ENCODE results near the gene ZNF438. TPM values are rescaled to one million over a fixed set of nuclear protein-coding genes. Genes with fewer than 3 reads are reported as not detected.

Gene ZNF438
- total RNA-seq, 1 experiment from 2014 or later, result 0.83 TPM

GRCh38 chr10:30986053-30986555 is 45.6 kb downstream of the ZNF438 start:
- Mint-ChIP-seq H3K9me3 (no peaks in the 10 kb centered on the region), H3K4me3 (no peak overlapping the region), H3K36me3 (ENCODE audit: insufficient read depth in 1 of 3, low read depth in 3 of 3) (peaks cover 0 to 3% (median 0%) of the 10 kb centered on the region in 3 experiments; a peak in 1 of 7 replicates), H3K4me1 (no peaks in the 10 kb centered on the region), H3K27me3 (ENCODE audit: low read depth) (no peaks in the 10 kb centered on the region), H3K27ac (no peak overlapping the region)
- Histone ChIP-seq H3K9ac (ENCODE audit: extremely low read depth, insufficient read length, low read length) (no peak overlapping the region), H2BK120ac (ENCODE audit: low read depth, low read length, poor library complexity, severe bottlenecking) (no peak overlapping the region), H3K14ac (ENCODE audit: insufficient read depth, low read length) (no peak overlapping the region), H3K23me2 (ENCODE audit: insufficient read length, low read depth, low read length, poor library complexity, severe bottlenecking) (no peaks in the 10 kb centered on the region), H3T11ph (ENCODE audit: low read length) (no peak overlapping the region), H3K9me3 (ENCODE audit: control insufficient read depth, low read depth, low read length) (no peaks in the 10 kb centered on the region), H4K91ac (ENCODE audit: insufficient read length, low read depth, low read length) (no peak overlapping the region), H4K5ac (ENCODE audit: insufficient read length, low read depth, low read length) (no peak overlapping the region), H2AK5ac (ENCODE audit: insufficient read length, low read length) (no peak overlapping the region), H3K79me2 (ENCODE audit: insufficient read depth, low read length) (no peaks in the 10 kb centered on the region), H3K27ac (ENCODE audit: insufficient read length, low read depth, low read length) (no peak overlapping the region), H2BK20ac (ENCODE audit: low read depth, low read length, poor library complexity, severe bottlenecking) (no peak overlapping the region), H4K8ac (replicated peaks; ENCODE audit: insufficient read length, low read depth, low read length) (no peak overlapping the region), H4K20me1 (ENCODE audit: control insufficient read depth, insufficient read depth, insufficient read length) (no peaks in the 10 kb centered on the region), H2BK12ac (ENCODE audit: insufficient read length, low read depth, low read length) (no peak overlapping the region), H3K4me2 (ENCODE audit: insufficient read depth, insufficient read length, low read length) (no peak overlapping the region), H3K79me1 (ENCODE audit: insufficient read depth, low read depth, low read length, poor library complexity, severe bottlenecking) (no peaks in the 10 kb centered on the region), H3K4ac (ENCODE audit: low read depth, low read length) (no peak overlapping the region), H2BK5ac (ENCODE audit: insufficient read length, low read length) (no peak overlapping the region), H3K18ac (ENCODE audit: insufficient read length, low read depth, low read length) (no peak overlapping the region), H3K27me3 (ENCODE audit: insufficient read depth, low read length) (no peaks in the 10 kb centered on the region), H2BK15ac (ENCODE audit: low read depth, low read length) (no peak overlapping the region), H3K23ac (ENCODE audit: insufficient read length, low read depth, low read length) (no peak overlapping the region), H3K4me1 (ENCODE audit: insufficient read depth, low read length) (no peaks in the 10 kb centered on the region), H3K56ac (ENCODE audit: insufficient read length, low read depth, low read length) (no peak overlapping the region), H2AFZ (ENCODE audit: low read length) (no peak overlapping the region)
- no peak for DNase-seq
- TF ChIP-seq CTCF (conservative IDR thresholded peaks at IDR 0.05), result no peak
- no CpG with 5 or more reads among the region's 3 CpGs for WGBS (ENCODE audit: extremely low coverage, insufficient read length, low lambda C conversion rate)
